Liver (tissue), 9 donors: Measurements from ENCODE around the gene CBX5. TPM values are rescaled to one million over a fixed set of nuclear protein-coding genes. Genes with fewer than 3 reads are reported as not detected.

Source experiments
- DNase-seq: peaks from one replicate; pipeline ENCODE4 v3.0.0-alpha.2; 2017; ENCODE audit warnings: low spot score
- H3K27ac ChIP-seq, 2 donors: one replicate each; pipeline ENCODE4 v1.7.0; 2013; ENCODE audit warnings: inconsistent platforms in 2 of 2, low read length in 2 of 2, control low read depth in 1 of 2, low read depth in 1 of 2, mild to moderate bottlenecking in 1 of 2
- H3K27me3 ChIP-seq, 4 donors: one replicate each; pipeline versions ENCODE4 v1.6.1 to v1.7.0; 2013; ENCODE audit warnings: low read length in 3 of 4, inconsistent platforms in 1 of 4, mild to moderate bottlenecking in 1 of 4, moderate library complexity in 1 of 4; ENCODE audit not compliant: control insufficient read depth in 4 of 4, insufficient read depth in 4 of 4
- H3K36me3 ChIP-seq, 4 donors: one replicate each; pipeline versions ENCODE4 v1.6.1 to v1.7.0; 2013; ENCODE audit warnings: low read length in 3 of 4, mild to moderate bottlenecking in 3 of 4, low read depth in 1 of 4, moderate library complexity in 1 of 4; ENCODE audit not compliant: control insufficient read depth in 4 of 4, insufficient read depth in 3 of 4
- H3K4me1 ChIP-seq, 4 donors: one replicate each; pipeline versions ENCODE4 v1.6.1 to v1.7.0; 2013; ENCODE audit warnings: low read length in 3 of 4, mild to moderate bottlenecking in 3 of 4, moderate library complexity in 1 of 4; ENCODE audit not compliant: control insufficient read depth in 4 of 4, insufficient read depth in 4 of 4
- H3K4me3 ChIP-seq, 3 donors: one replicate each; pipeline versions ENCODE4 v1.6.1 to v1.7.0; 2013; ENCODE audit warnings: low read length in 3 of 3, control low read depth in 1 of 3, low read depth in 1 of 3, mild to moderate bottlenecking in 1 of 3
- H3K9ac ChIP-seq, 2 donors: one replicate each; pipeline ENCODE4 v1.7.0; 2013; ENCODE audit warnings: low read length in 2 of 2, mild to moderate bottlenecking in 2 of 2, moderate library complexity in 2 of 2, control low read depth in 1 of 2, low read depth in 1 of 2
- H3K9me3 ChIP-seq, 4 donors: one replicate each; pipeline versions ENCODE4 v1.6.1 to v1.7.0; 2013; ENCODE audit warnings: low read length in 3 of 4; ENCODE audit not compliant: control insufficient read depth in 4 of 4
- EGR1 ChIP-seq, 2 donors: IDR thresholded peaks; 2 replicates each; pipeline ENCODE4 v1.6.1; 2016 to 2018; ENCODE audit warnings: antibody characterized with exemption in 2 of 2, low read depth in 2 of 2
- FOXA1 ChIP-seq: IDR thresholded peaks from 2 replicates; pipeline ENCODE4 v1.6.1; 2016; ENCODE audit warnings: antibody characterized with exemption
- FOXA2 ChIP-seq: IDR thresholded peaks from 2 replicates; pipeline ENCODE4 v1.6.1; 2016; ENCODE audit warnings: antibody characterized with exemption
- GABPA ChIP-seq, 2 donors: IDR thresholded peaks in 1 of 2; conservative IDR thresholded peaks in 1 of 2; 2 replicates each; pipeline ENCODE4 v1.6.1; 2016; ENCODE audit warnings: antibody characterized with exemption in 2 of 2, mild to moderate bottlenecking in 1 of 2, moderate library complexity in 1 of 2
- HNF4G ChIP-seq: IDR thresholded peaks from 2 replicates; pipeline ENCODE4 v1.6.1; 2016; ENCODE audit warnings: antibody characterized with exemption
- JUND ChIP-seq, 2 donors: IDR thresholded peaks; 2 replicates each; pipeline ENCODE4 v1.6.1; 2016; ENCODE audit warnings: antibody characterized with exemption in 2 of 2
- NR2F2 ChIP-seq: IDR thresholded peaks from 2 replicates; pipeline ENCODE4 v1.6.1; 2016; ENCODE audit warnings: antibody characterized with exemption
- RAD21 ChIP-seq, 2 donors: IDR thresholded peaks; 2 replicates each; pipeline ENCODE4 v1.6.1; 2016; ENCODE audit warnings: antibody characterized with exemption in 2 of 2, mild to moderate bottlenecking in 2 of 2
- REST ChIP-seq: IDR thresholded peaks from 2 replicates; pipeline ENCODE4 v1.6.1; 2016; ENCODE audit warnings: antibody characterized with exemption, mild to moderate bottlenecking
- RXRA ChIP-seq, 2 donors: IDR thresholded peaks; 2 replicates each; pipeline ENCODE4 v1.6.1; 2017 to 2018; ENCODE audit warnings: antibody characterized with exemption in 2 of 2, mild to moderate bottlenecking in 1 of 2
- SP1 ChIP-seq: IDR thresholded peaks from 2 replicates; pipeline ENCODE4 v1.6.1; 2018; ENCODE audit warnings: antibody characterized with exemption, mild to moderate bottlenecking
- TAF1 ChIP-seq: conservative IDR thresholded peaks from 2 replicates; pipeline ENCODE4 v1.6.1; 2016; ENCODE audit warnings: antibody characterized with exemption, mild to moderate bottlenecking
- WGBS: extraction: QIAGEN DNeasy Blood & Tissue Kit; methylation state at CpG from one replicate; pipeline ENCODE4 v1.1.7; 2013; 5-methylcytosine and 5-hydroxymethylcytosine counted together
- polyA plus RNA-seq, 2 donors: library from polyadenylated mRNA; stranded (reverse) in 1 of 2; unstranded in 1 of 2; fragments of 200-250 nt in 1 of 2; fragments of >200 nt in 1 of 2; fragmentation: Nextera tagmentation in 1 of 2; extraction: Ambion mirVana in 1 of 2; gene quantifications; one replicate each; pipeline versions ENCODE4 v1.2.1 to v1.2.3, GENCODE V29; 2013 to 2015
- total RNA-seq, 2 donors: library from RNA; depleted of rRNA; stranded (reverse); fragments of >200 nt; gene quantifications; one replicate each; pipeline ENCODE4 v1.2.3, GENCODE V29; 2014
- TF ChIP-seq, protein P1 (sequence below): fragments of 150-350 bp; IDR thresholded peaks from 2 replicates; pipeline ENCODE4 v1.5.1; 2017; ENCODE audit warnings: improper control_type of control experiment, low read depth, low read length; ENCODE audit not compliant: missing input control
- TF ChIP-seq, protein P2 (sequence below): IDR thresholded peaks from 2 replicates; pipeline ENCODE4 v1.6.1; 2016; ENCODE audit warnings: antibody characterized with exemption
- donor health status: healthy.
- donor health status: healthy.
- donor health status: healthy.
- donor health status: healthy.
- donor health status: healthy.

Gene CBX5
- total and polyA plus RNA-seq, 4 donors, result 4.4 to 62.3 (median 12.6) TPM

DNA sequence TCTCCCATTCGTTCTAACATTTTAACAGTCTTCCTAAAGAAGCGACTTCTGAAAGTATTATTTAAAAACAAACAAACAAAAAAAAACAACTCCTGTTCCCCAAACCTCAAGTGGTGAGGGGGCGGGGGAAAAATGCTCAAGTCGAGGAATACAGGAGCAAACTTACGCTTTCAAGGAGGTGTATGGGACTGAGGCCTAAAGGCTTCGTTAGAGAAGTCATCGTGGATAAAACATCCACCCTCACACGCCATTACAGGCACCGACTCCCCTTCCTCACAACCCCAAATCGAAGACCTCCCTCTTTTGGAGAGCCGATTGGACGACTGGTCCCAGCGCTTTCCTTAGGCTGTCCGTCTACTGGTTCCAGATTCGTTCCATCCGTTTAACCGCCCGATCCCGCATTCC is 693 bp downstream of the CBX5 start:
- Histone ChIP-seq H3K27me3 (no peaks in the 10 kb centered on the region), H3K4me3 (peak overlapping the region; percentile 53 to 92 (median 73)), H3K36me3 (peaks cover 7 to 27% (median 21%) of the 10 kb centered on the region in 4 donors), H3K9ac (peak overlapping the region; percentile 63 to 72), H3K4me1 (peaks cover 0 to 44% (median 35%) of the 10 kb centered on the region in 4 donors), H3K9me3 (no peaks in the 10 kb centered on the region), H3K27ac (peak overlapping the region; percentile 81 to 94)
- TF ChIP-seq HNF4G (peak; percentile 9), FOXA2 (no peak)
- under 1% methylated on average over 19 of the region's 19 CpGs for WGBS
- DNase-seq, result no peak

DNA sequence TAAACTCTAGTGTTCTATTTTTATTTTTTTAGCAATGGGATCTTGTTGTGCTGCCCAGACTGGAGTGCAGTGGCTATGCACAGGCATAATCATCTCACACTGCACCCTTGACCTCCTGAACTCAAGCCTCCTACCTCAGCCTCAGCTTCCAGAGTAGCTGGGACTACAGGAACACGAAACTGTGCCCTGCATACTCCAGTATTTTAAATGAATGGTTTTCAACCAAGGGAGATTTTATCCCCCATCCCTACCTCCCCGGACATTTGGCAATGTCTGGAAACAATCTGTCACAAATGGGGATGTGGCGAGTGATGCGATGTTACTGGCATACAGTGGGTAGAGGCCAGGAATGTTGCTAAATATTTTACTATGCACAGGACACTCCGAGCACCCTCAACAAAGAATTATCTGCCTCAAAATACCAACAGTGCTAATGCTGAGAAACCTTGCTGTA is 2.1 kb downstream of the CBX5 start:
- DNase-seq, result no peak
- Histone ChIP-seq H3K36me3 (peaks cover 4 to 13% (median 8%) of the 10 kb centered on the region in 4 donors), H3K4me1 (peaks cover 0 to 30% (median 21%) of the 10 kb centered on the region in 4 donors), H3K9ac (no peak overlapping the region), H3K4me3 (no peak overlapping the region), H3K27ac (no peak overlapping the region), H3K9me3 (no peaks in the 10 kb centered on the region), H3K27me3 (no peaks in the 10 kb centered on the region)
- TF ChIP-seq, protein P1, sequence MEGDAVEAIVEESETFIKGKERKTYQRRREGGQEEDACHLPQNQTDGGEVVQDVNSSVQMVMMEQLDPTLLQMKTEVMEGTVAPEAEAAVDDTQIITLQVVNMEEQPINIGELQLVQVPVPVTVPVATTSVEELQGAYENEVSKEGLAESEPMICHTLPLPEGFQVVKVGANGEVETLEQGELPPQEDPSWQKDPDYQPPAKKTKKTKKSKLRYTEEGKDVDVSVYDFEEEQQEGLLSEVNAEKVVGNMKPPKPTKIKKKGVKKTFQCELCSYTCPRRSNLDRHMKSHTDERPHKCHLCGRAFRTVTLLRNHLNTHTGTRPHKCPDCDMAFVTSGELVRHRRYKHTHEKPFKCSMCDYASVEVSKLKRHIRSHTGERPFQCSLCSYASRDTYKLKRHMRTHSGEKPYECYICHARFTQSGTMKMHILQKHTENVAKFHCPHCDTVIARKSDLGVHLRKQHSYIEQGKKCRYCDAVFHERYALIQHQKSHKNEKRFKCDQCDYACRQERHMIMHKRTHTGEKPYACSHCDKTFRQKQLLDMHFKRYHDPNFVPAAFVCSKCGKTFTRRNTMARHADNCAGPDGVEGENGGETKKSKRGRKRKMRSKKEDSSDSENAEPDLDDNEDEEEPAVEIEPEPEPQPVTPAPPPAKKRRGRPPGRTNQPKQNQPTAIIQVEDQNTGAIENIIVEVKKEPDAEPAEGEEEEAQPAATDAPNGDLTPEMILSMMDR, result no peak
- TF ChIP-seq SP1 (no peak), TAF1 (no peak), JUND (IDR thresholded peaks at IDR 0.05) (no peak), REST (no peak), GABPA (IDR thresholded peaks at IDR 0.05 in 1 of 2, conservative IDR thresholded peaks at IDR 0.05 in 1 of 2) (no peak), FOXA1 (no peak), EGR1 (IDR thresholded peaks at IDR 0.05; ENCODE audit: low read depth in 2 of 2) (no peak), NR2F2 (no peak), FOXA2 (no peak), RXRA (IDR thresholded peaks at IDR 0.05) (no peak)
- TF ChIP-seq, protein P2, sequence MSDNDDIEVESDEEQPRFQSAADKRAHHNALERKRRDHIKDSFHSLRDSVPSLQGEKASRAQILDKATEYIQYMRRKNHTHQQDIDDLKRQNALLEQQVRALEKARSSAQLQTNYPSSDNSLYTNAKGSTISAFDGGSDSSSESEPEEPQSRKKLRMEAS, result no peak
- 61% methylated on average over 5 of the region's 5 CpGs for WGBS

- H3K4me3 ChIP-seq, result no peak overlapping the region
- H3K4me1 ChIP-seq, result peaks cover 0 to 15% (median 10%) of the 10 kb centered on the region in 4 donors
- H3K9me3 ChIP-seq, result no peaks in the 10 kb centered on the region
- H3K27ac ChIP-seq, result no peak overlapping the region
- 92% methylated on average over 3 of the region's 3 CpGs for WGBS
- TF ChIP-seq FOXA2 (no peak), RAD21 (IDR thresholded peaks at IDR 0.05) (no peak), NR2F2 (no peak)
- TF ChIP-seq, protein P2, result no peak
- H3K9ac ChIP-seq, result no peak overlapping the region
- no peak for DNase-seq
- H3K36me3 ChIP-seq, result no peaks in the 10 kb centered on the region
- no peaks in the 10 kb centered on the region for H3K27me3 ChIP-seq
Observed at GRCh38 chr12:54276368-54276767, 3.6 kb downstream of the CBX5 start.
